GM12872 (cell line): Measurements from ENCODE around the gene SHMT2.
A peak's percentile ranks its signal among the peaks of the same experiment; 100 is the strongest.

Source experiments
- CTCF ChIP-seq: IDR thresholded peaks from 3 replicates; pipeline ENCODE4 v1.5.1; 2011; ENCODE audit warnings: low read depth, mild to moderate bottlenecking, low read length, moderate library complexity; ENCODE audit not compliant: insufficient read depth

The SHMT2 gene

DNA sequence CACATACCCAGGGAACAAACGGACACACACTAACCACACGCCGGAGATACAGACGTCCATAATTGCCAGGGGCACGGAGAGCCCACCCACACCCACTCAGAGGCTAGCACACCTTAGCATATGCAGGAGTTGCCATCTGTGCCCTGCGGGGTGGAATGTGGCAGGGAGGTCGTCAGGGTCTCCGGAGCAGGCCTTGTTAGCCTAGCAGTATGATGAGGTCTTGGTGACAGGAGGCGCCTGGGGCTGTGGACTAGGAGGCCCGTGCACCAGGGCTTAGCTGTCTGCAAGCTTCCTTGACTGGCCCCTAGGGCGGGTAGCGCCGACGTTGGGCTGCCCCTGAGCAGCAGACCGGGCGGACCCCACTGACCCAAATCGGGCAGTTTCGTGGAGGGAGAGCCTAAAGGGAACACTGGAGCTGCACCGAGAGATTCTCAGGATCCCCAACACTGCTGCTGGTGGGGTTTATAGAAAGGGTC, 11.5 kb downstream of the SHMT2 start:
- peak; percentile 4; the same call in 1 of the 3 replicates for TF ChIP-seq CTCF

GRCh38 chr12:57241402-57242310, 12.1 kb downstream of the SHMT2 start:
- no peak for TF ChIP-seq CTCF

DNA sequence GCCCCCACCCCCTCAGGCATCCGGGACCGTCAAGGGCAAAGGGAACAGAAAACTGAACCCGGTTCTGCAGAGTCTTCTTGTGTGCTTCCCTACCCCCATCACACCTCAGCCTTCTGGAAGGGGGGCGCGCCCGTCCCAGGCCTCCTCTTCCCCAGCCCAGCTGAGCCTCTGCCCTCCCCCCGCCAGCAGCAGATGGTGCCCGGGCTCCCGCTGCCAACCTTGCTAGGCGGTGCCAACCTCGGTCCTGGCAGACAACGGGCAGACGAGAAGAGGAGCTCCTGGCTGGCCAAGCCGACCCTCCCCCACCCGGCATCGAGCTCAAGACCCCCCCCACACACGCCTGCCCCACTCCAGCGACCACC, 12.8 kb downstream of the SHMT2 start:
- TF ChIP-seq CTCF: no peak

DNA sequence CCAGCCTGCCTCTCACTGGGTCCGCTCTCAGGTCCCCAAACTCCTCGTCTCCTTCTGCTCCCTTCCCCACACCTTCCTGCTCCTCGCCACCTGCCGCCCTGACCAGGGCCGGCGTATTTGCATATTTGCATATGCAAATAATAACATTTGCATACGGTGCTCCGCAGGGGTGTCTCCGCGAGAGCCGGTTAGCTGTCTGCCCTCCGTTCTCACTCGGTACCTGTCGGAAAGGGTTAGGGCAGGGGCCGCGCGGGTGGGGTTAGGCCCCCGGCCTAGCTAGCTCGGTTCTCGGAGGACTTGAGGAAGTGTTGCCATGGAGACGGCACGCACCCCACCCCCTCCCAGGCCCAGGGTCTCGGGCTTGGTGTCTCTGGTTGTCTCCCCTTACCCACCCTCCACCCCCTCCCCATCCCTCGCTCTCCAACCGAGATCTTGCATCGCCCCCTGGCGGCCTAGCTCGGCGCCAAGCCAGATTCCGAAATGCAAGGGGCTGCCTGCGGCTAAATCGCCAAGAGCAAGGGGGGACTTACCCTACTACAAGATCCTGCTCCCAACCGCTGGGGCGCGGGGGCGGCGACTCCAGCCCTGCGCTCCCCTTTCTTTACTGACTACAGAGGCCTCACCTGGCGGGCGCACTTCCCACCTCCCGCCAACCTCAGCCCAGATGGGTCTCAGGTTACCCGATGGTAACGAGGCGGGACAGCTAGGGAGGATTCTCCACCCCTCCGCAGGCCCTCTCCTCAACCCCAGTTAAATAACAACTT, 13.4 kb downstream of the SHMT2 start:
- TF ChIP-seq CTCF: peak; percentile 72

GRCh38 chr12:57243521-57244311, 14.2 kb downstream of the SHMT2 start:
- peak; percentile 73 for TF ChIP-seq CTCF

GRCh38 chr12:57244312-57244696, 14.8 kb downstream of the SHMT2 start:
- no peak for TF ChIP-seq CTCF

- no peak for TF ChIP-seq CTCF
Measured at GRCh38 chr12:57247041-57247440, 17.5 kb downstream of the SHMT2 start.
